Right lobe of liver (tissue), 6 donors: ENCODE measurements around the gene MAPK8. TPM values are rescaled to one million over a fixed set of nuclear protein-coding genes. Genes with fewer than 3 reads are reported as not detected.

Source experiments
- ATAC-seq, 4 donors: fragments of 200-7000 bp; cut with Tn5 transposase; one replicate each; pipeline ENCODE4 v1.9.1; 2020; ENCODE audit warnings: mild to moderate bottlenecking in 4 of 4, moderate library complexity in 4 of 4
- DNase-seq, 3 donors: peaks; one replicate each; pipeline ENCODE4 v3.0.0-alpha.2; 2020
- H3K27ac ChIP-seq, 3 donors: fragments of 200-600 bp; one replicate each; pipeline ENCODE4 v1.8.0; 2022
- H3K27me3 ChIP-seq, 2 donors: fragments of 200-600 bp; one replicate each; pipeline ENCODE4 v1.8.0; 2022
- H3K36me3 ChIP-seq, 4 donors: fragments of 200-600 bp; sonication (generic) in 1 of 4; one replicate each; pipeline versions ENCODE4 v1.5.1 to v1.8.0; 2017 to 2022; ENCODE audit warnings: control low read depth in 1 of 4
- H3K4me1 ChIP-seq, 4 donors: fragments of 200-600 bp; sonication (generic) in 1 of 4; one replicate each; pipeline versions ENCODE4 v1.5.1 to v1.8.0; 2017 to 2022; ENCODE audit warnings: control low read depth in 1 of 4
- H3K4me3 ChIP-seq, 3 donors: fragments of 200-600 bp; one replicate each; pipeline ENCODE4 v1.8.0; 2022
- H3K9me3 ChIP-seq, 4 donors: fragments of 200-600 bp; sonication (generic) in 1 of 4; one replicate each; pipeline versions ENCODE4 v1.5.1 to v1.8.0; 2017 to 2022; ENCODE audit warnings: control low read depth in 1 of 4
- POLR2A ChIP-seq: fragments of 450-650 bp; IDR thresholded peaks from one replicate; pipeline ENCODE4 v1.6.1; 2017; ENCODE audit warnings: antibody characterized with exemption, mild to moderate bottlenecking
- WGBS: methylation state at CpG from one replicate; pipeline ENCODE4 v1.1.6; 2018; ENCODE audit warnings: low coverage, low lambda C conversion rate; ENCODE audit not compliant: insufficient coverage; ENCODE audit errors: missing lambda C conversion rate; 5-methylcytosine and 5-hydroxymethylcytosine counted together
- intact Hi-C, 2 donors: fragments of 100-400 bp; cut with DNase I; formaldehyde crosslinking; loops; one replicate each; pipeline versions ENCODE4 v1.11.2 to v1.14.1; 2022
- total RNA-seq, 6 experiments: library from RNA; depleted of rRNA in 2 of 6; stranded (reverse); fragments of >200 nt in 2 of 6; fragmentation: NEBNext Ultra II Directional in 3 of 6; extraction: Animal tissue kit (Norgen Biotek cat#: 25700) in 3 of 6; gene quantifications; one replicate each; pipeline versions ENCODE4 v1.1.0 to v1.2.4, GENCODE V29; 2016 to 2023
- TF ChIP-seq, protein P1 (sequence below), 4 donors: fragments of 200-600 bp in 3 of 4; fragments of 450-650 bp in 1 of 4; IDR thresholded peaks; one replicate each; pipeline versions ENCODE4 v1.5.1 to v1.8.0; 2016 to 2022; ENCODE audit warnings: antibody characterized with exemption in 4 of 4, mild to moderate bottlenecking in 2 of 4
- donor health status: DM: no; HTN: yes; CAD: no.
- donor health status: DM: no; HTN: no; CAD: no.
- donor health status: DM: no; HTN: no; CAD: no.
- donor health status: DM: no; HTN: yes; CAD: no.
- donor health status: DM: no; HTN: yes; CAD: no.

MAPK8 gene
- total RNA-seq, 6 experiments from 2014 or later = 19.1 to 31.6 (median 27.6) TPM

DNA sequence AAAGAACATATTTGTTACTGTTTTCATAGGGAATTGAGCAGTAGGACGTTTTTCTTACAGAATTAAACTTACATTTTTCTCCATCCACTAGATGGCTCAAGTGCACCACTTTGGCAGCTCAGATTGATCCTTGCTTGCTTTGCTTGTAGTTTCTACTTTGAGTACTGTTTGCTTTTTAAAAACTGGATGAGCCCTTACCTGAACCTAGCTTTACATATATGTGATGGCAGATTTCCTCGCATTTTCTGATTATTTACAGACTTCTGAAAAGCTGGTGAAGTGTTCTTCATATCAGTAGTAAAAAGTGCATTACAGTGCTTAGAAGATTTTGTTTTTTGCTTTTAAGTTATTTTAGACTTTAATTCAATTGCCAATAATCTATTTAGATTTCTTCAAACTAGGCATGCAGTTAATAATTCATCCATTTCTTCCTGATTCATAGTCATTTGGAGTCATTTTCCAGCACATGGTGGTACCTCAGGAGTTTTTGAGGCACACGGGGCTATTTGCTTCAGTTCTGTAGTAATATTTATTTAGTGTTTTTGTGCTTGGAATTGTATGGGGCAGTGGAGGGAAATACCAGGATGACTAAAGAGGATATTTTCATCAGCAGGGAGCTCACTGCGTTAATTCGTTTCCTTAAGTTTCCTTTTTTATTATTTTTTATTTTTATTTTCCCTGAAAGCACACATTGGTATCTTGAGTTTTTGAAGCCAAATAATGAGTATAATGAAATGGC, 57.3 kb downstream of the MAPK8 start:
- DNase-seq = peak in 1 of 3 donors; percentile 48
- intact Hi-C loops = no loop called here
- peak; percentile 89 to 94 (median 92) for ATAC-seq
- Histone ChIP-seq H3K27ac (peak overlapping the region in 2 of 3 donors; percentile 15 to 43), H3K27me3 (no peaks in the 10 kb centered on the region), H3K9me3 (no peaks in the 10 kb centered on the region), H3K36me3 (no peaks in the 10 kb centered on the region), H3K4me1 (peaks cover 0 to 26% (median 12%) of the 10 kb centered on the region in 4 donors), H3K4me3 (no peak overlapping the region)
- WGBS = 7% methylated on average over 5 of the region's 5 CpGs
- no peak for TF ChIP-seq POLR2A
- TF ChIP-seq, protein P1, sequence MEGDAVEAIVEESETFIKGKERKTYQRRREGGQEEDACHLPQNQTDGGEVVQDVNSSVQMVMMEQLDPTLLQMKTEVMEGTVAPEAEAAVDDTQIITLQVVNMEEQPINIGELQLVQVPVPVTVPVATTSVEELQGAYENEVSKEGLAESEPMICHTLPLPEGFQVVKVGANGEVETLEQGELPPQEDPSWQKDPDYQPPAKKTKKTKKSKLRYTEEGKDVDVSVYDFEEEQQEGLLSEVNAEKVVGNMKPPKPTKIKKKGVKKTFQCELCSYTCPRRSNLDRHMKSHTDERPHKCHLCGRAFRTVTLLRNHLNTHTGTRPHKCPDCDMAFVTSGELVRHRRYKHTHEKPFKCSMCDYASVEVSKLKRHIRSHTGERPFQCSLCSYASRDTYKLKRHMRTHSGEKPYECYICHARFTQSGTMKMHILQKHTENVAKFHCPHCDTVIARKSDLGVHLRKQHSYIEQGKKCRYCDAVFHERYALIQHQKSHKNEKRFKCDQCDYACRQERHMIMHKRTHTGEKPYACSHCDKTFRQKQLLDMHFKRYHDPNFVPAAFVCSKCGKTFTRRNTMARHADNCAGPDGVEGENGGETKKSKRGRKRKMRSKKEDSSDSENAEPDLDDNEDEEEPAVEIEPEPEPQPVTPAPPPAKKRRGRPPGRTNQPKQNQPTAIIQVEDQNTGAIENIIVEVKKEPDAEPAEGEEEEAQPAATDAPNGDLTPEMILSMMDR (IDR thresholded peaks at IDR 0.05) = peak; percentile 63 to 74 (median 68)

DNA sequence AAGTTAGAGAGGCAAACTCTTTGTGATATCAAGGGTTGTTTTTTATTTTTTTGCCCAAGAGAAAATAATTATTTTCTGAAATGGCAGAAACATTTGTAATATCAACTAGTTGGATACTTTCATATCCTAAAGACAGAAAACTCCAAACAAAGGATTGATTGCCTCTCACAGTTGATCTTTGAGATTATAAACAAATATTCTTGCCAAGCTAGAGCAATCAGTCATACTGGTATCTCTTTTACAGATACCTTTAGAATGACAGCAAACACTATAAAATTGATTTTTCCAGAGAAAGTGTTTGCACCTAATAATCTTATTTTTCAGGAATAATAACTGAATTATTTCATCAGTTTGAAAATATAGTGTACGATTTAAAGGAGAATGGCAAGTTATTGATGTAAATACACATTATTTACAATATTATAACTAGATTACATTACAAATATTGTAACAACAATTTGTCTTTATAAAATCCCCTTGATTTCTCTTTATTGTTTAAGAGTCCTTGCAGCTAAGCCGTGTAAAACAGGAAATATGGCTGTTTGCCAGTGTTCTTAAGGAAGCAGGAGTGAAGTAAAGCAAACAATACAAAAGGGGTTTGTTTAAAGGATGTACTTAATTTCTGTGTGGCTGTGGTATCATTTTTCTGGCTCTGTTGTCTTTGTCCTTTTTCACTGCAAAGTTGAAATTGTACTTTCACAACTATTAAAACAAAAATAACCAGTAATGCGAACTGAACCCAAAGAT, 58.4 kb downstream of the MAPK8 start:
- peak overlapping the region in 2 of 3 donors; percentile 15 to 43 for H3K27ac ChIP-seq
- peak; percentile 65 to 79 (median 72) for ATAC-seq

DNA sequence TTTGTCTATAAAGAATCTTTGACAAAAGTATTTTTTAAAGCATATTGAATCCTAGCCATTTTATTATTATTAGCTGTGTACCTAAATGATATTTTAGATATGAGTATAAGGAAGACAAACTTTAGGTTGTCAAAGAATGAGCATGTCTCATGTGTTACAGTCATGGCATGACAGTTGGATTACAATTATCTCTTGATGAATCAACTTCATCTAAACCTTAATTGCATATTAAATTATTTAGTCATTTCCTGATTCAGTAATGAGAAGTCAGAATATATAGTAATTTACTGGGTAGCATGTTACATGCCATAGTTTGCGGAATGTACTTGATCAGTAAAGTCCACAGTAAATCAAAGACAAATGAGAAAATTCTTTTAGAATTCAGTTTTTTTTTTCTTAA, 59.2 kb downstream of the MAPK8 start:
- intact Hi-C loops = no loop called here
- H3K9me3 ChIP-seq = no peaks in the 10 kb centered on the region
- H3K4me3 ChIP-seq = no peak overlapping the region
- ATAC-seq = no peak
- H3K27me3 ChIP-seq = no peaks in the 10 kb centered on the region
- H3K4me1 ChIP-seq = peaks cover 0 to 22% (median 10%) of the 10 kb centered on the region in 4 donors
- no peak for DNase-seq
- TF ChIP-seq, protein P1 (IDR thresholded peaks at IDR 0.05) = no peak
- TF ChIP-seq POLR2A = no peak
- H3K27ac ChIP-seq = no peak overlapping the region
- no peaks in the 10 kb centered on the region for H3K36me3 ChIP-seq
- WGBS = 100% methylated on average over 1 of the region's 1 CpG

More for the DNA sequence above, 58.4 kb downstream of the MAPK8 start:
- WGBS = 19% methylated on average over 3 of the region's 3 CpGs
- Histone ChIP-seq H3K4me3 (no peak overlapping the region), H3K4me1 (peaks cover 0 to 22% (median 11%) of the 10 kb centered on the region in 4 donors), H3K27me3 (no peaks in the 10 kb centered on the region), H3K9me3 (no peaks in the 10 kb centered on the region), H3K36me3 (no peaks in the 10 kb centered on the region)
- intact Hi-C loops = no loop called here
- DNase-seq = no peak
- no peak for TF ChIP-seq POLR2A
- TF ChIP-seq, protein P1 (IDR thresholded peaks at IDR 0.05) = no peak

DNA sequence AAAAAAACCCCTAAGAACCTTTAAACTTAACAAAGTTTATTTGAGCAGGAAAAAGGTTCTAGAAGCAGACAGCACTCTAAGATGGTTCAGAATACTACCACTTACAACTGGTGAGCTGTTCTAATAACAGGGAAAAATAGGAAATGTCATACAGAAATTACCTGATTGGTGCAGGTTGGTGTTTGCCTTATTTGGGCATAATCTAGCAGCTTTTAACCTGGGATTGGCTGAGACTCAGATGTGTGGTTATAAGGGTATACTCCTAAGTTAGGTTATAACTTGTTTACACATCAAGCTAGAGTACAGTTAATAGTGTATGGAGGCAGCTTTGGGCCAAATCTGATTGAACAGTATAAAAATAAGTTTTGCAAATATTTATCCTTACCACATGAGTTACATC, 59.8 kb downstream of the MAPK8 start:
- no peak for DNase-seq
- Histone ChIP-seq H3K27me3 (no peaks in the 10 kb centered on the region), H3K9me3 (no peaks in the 10 kb centered on the region), H3K27ac (no peak overlapping the region), H3K4me3 (no peak overlapping the region), H3K36me3 (no peaks in the 10 kb centered on the region), H3K4me1 (peaks cover 0 to 22% (median 10%) of the 10 kb centered on the region in 4 donors)
- no peak for ATAC-seq
- no peak for TF ChIP-seq POLR2A
- TF ChIP-seq, protein P1 (IDR thresholded peaks at IDR 0.05) = no peak
- intact Hi-C loops = no loop called here
